WTC11 (cell line): ENCODE measurements around the gene ZNF598. TPM values are rescaled to one million over a fixed set of nuclear protein-coding genes. Genes with fewer than 3 reads are reported as not detected.
A peak's percentile ranks its signal among the peaks of the same experiment; 100 is the strongest.

Experiments
- ATF1 ChIP-seq: sonication (generic); formaldehyde crosslinking; IDR thresholded peaks from 2 replicates; pipeline ENCODE4 v1.8.1; 2023; ENCODE audit warnings: mild to moderate bottlenecking, moderate library complexity, missing genetic modification reagents
- ATF6 ChIP-seq: sonication (generic); formaldehyde crosslinking; IDR thresholded peaks from 2 replicates; pipeline ENCODE4 v1.8.1; 2023; ENCODE audit warnings: mild to moderate bottlenecking, missing genetic modification reagents
- CBFB ChIP-seq: sonication (generic); formaldehyde crosslinking; IDR thresholded peaks from 2 replicates; pipeline ENCODE4 v1.8.1; 2022; ENCODE audit warnings: mild to moderate bottlenecking, low read depth, missing genetic modification reagents
- CREB1 ChIP-seq: sonication (generic); formaldehyde crosslinking; IDR thresholded peaks from 2 replicates; pipeline ENCODE4 v1.8.0; 2023; ENCODE audit warnings: mild to moderate bottlenecking, missing genetic modification reagents
- E2F5 ChIP-seq: sonication (generic); formaldehyde crosslinking; IDR thresholded peaks from 2 replicates; pipeline ENCODE4 v1.8.1; 2022; ENCODE audit warnings: mild to moderate bottlenecking, moderate library complexity, missing genetic modification reagents
- ETV6 ChIP-seq: sonication (generic); formaldehyde crosslinking; IDR thresholded peaks from 2 replicates; pipeline ENCODE4 v1.8.1; 2022; ENCODE audit warnings: mild to moderate bottlenecking, missing genetic modification reagents
- GABPB1 ChIP-seq: sonication (generic); formaldehyde crosslinking; IDR thresholded peaks from 2 replicates; pipeline ENCODE4 v1.8.1; 2023; ENCODE audit warnings: mild to moderate bottlenecking, missing genetic modification reagents
- HMGXB4 ChIP-seq: sonication (generic); formaldehyde crosslinking; IDR thresholded peaks from 2 replicates; pipeline ENCODE4 v1.8.1; 2023; ENCODE audit warnings: mild to moderate bottlenecking, moderate library complexity, missing genetic modification reagents
- MAX ChIP-seq: sonication (generic); formaldehyde crosslinking; IDR thresholded peaks from 2 replicates; pipeline ENCODE4 v1.8.0; 2022; ENCODE audit warnings: mild to moderate bottlenecking, missing genetic modification reagents
- NFE2L1 ChIP-seq: sonication (generic); formaldehyde crosslinking; IDR thresholded peaks from 2 replicates; pipeline ENCODE4 v1.8.1; 2023; ENCODE audit warnings: missing genetic modification reagents
- NFYB ChIP-seq: sonication (generic); formaldehyde crosslinking; conservative IDR thresholded peaks from 2 replicates; pipeline ENCODE4 v1.8.0; 2022; ENCODE audit warnings: low read depth, missing genetic modification reagents
- NR3C1 ChIP-seq: sonication (generic); formaldehyde crosslinking; conservative IDR thresholded peaks from 2 replicates; pipeline ENCODE4 v1.8.1; 2023; ENCODE audit warnings: low read depth, mild to moderate bottlenecking, missing genetic modification reagents
- SMAD3 ChIP-seq: sonication (generic); formaldehyde crosslinking; IDR thresholded peaks from 2 replicates; pipeline ENCODE4 v1.8.0; 2022; ENCODE audit warnings: missing genetic modification reagents, mild to moderate bottlenecking, borderline replicate concordance
- SOX15 ChIP-seq: fragments of 250-450 bp; sonication (Bioruptor Pico); IDR thresholded peaks from 2 replicates; pipeline ENCODE4 v1.9.0; 2021; ENCODE audit warnings: mild to moderate bottlenecking
- SP1 ChIP-seq: sonication (generic); formaldehyde crosslinking; conservative IDR thresholded peaks from 2 replicates; pipeline ENCODE4 v1.8.1; 2022; ENCODE audit warnings: missing genetic modification reagents
- TEAD1 ChIP-seq: sonication (generic); formaldehyde crosslinking; IDR thresholded peaks from 2 replicates; pipeline ENCODE4 v1.8.0; 2022; ENCODE audit warnings: mild to moderate bottlenecking, missing genetic modification reagents
- TEAD4 ChIP-seq: sonication (generic); formaldehyde crosslinking; IDR thresholded peaks from 2 replicates; pipeline ENCODE4 v1.8.0; 2022; ENCODE audit warnings: mild to moderate bottlenecking, missing genetic modification reagents
- TP53 ChIP-seq: sonication (generic); formaldehyde crosslinking; IDR thresholded peaks from 2 replicates; pipeline ENCODE4 v1.8.1; 2023; ENCODE audit warnings: mild to moderate bottlenecking, missing genetic modification reagents
- ZNF232 ChIP-seq: sonication (generic); formaldehyde crosslinking; IDR thresholded peaks from 2 replicates; pipeline ENCODE4 v1.8.0; 2022; ENCODE audit warnings: mild to moderate bottlenecking, missing genetic modification reagents
- ZNF281 ChIP-seq: sonication (generic); formaldehyde crosslinking; IDR thresholded peaks from 2 replicates; pipeline ENCODE4 v1.8.0; 2023; ENCODE audit warnings: mild to moderate bottlenecking, missing genetic modification reagents
- total RNA-seq: library from RNA; stranded (reverse); gene quantifications from 3 replicates; pipeline ENCODE4 v1.2.3, GENCODE V29; 2021
- TF ChIP-seq, protein P1 (sequence below): sonication (generic); formaldehyde crosslinking; IDR thresholded peaks from 2 replicates; pipeline ENCODE4 v1.8.0; 2022; ENCODE audit warnings: mild to moderate bottlenecking, missing genetic modification reagents
- TF ChIP-seq, protein P2 (sequence below): sonication (generic); formaldehyde crosslinking; IDR thresholded peaks from 2 replicates; pipeline ENCODE4 v1.8.1; 2022; ENCODE audit warnings: low read depth, missing genetic modification reagents, borderline replicate concordance
- TF ChIP-seq, protein P3 (sequence below): sonication (generic); formaldehyde crosslinking; IDR thresholded peaks from 2 replicates; pipeline ENCODE4 v1.8.0; 2023; ENCODE audit warnings: missing genetic modification reagents, mild to moderate bottlenecking, borderline replicate concordance

The ZNF598 gene
- total RNA-seq, 1 experiment from 2014 or later: 66.4 TPM

DNA sequence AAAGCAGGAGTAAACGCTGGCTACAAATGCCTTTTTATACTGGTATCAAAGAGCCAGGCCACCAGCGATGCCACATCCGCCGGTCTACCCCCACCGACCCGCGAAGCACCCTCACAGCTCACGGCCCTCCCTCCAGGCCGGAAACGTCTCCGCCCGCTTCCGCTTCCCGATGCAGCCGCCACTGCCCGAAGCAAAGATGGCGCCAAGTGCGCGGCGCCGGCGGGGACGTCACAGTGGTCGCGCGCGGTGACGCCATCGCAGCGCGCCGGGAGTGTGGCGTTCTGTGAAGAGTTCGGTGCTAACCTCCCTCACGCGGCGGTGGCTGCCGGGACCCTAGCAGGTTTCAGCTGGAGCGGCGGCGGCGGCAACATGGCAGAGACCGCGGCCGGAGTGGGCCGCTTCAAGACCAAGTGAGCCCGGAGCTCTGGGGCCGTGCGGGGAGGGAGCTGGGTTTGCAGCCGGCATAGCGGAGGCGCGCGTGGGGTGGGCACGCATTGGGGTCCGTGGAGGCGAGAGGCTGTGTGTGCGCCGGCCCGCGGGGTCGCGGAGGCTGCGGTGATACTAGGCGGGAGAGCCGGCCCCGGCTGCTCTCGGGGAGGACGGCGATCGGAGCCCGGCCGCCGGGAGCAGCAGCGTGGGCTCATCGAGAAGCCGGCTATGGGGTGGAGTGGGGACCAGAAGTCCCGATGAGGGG lies 37.7 kb downstream of the ZNF598 start, which contains the start of gene TBL3 (continued):
- TF ChIP-seq TEAD1 (CRISPR knock-in tag) (peak; percentile 93), NFYB (CRISPR knock-in tag) (peak; percentile 22; the same call in 1 of the 2 replicates), CREB1 (peak; percentile 99), SP1 (CRISPR knock-in tag) (peak; percentile 99), E2F5 (CRISPR knock-in tag) (peak; percentile 94), HMGXB4 (CRISPR knock-in tag) (peak; percentile 92), MAX (peak; percentile 93), ATF1 (CRISPR knock-in tag) (peak; percentile 100; the same call in 1 of the 2 replicates), TP53 (CRISPR knock-in tag) (peak; percentile 90), TEAD4 (0 out of 2 replicates have a peak, but pooled peaks have one; percentile 44), ETV6 (CRISPR knock-in tag) (peak; percentile 90), ZNF281 (CRISPR knock-in tag) (peak; percentile 50; the same call in 1 of the 2 replicates), GABPB1 (CRISPR knock-in tag) (peak; percentile 82; the same call in 1 of the 2 replicates), SMAD3 (CRISPR knock-in tag) (peak; percentile 90), ZNF232 (CRISPR knock-in tag) (peak; percentile 90), NFE2L1 (CRISPR knock-in tag) (peak; percentile 34; the same call in 1 of the 2 replicates), NR3C1 (CRISPR knock-in tag) (no peak), SOX15 (CRISPR knock-in tag) (no peak), CBFB (CRISPR knock-in tag) (peak; percentile 99), ATF6 (CRISPR knock-in tag) (no peak)
- TF ChIP-seq, protein P1, sequence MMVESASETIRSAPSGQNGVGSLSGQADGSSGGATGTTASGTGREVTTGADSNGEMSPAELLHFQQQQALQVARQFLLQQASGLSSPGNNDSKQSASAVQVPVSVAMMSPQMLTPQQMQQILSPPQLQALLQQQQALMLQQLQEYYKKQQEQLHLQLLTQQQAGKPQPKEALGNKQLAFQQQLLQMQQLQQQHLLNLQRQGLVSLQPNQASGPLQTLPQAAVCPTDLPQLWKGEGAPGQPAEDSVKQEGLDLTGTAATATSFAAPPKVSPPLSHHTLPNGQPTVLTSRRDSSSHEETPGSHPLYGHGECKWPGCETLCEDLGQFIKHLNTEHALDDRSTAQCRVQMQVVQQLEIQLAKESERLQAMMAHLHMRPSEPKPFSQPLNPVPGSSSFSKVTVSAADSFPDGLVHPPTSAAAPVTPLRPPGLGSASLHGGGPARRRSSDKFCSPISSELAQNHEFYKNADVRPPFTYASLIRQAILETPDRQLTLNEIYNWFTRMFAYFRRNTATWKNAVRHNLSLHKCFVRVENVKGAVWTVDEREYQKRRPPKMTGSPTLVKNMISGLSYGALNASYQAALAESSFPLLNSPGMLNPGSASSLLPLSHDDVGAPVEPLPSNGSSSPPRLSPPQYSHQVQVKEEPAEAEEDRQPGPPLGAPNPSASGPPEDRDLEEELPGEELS (CRISPR knock-in tag): peak; percentile 90; the same call in 1 of the 2 replicates
- TF ChIP-seq, protein P2, sequence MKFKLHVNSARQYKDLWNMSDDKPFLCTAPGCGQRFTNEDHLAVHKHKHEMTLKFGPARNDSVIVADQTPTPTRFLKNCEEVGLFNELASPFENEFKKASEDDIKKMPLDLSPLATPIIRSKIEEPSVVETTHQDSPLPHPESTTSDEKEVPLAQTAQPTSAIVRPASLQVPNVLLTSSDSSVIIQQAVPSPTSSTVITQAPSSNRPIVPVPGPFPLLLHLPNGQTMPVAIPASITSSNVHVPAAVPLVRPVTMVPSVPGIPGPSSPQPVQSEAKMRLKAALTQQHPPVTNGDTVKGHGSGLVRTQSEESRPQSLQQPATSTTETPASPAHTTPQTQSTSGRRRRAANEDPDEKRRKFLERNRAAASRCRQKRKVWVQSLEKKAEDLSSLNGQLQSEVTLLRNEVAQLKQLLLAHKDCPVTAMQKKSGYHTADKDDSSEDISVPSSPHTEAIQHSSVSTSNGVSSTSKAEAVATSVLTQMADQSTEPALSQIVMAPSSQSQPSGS (CRISPR knock-in tag): 0 out of 2 replicates have a peak, but pooled peaks have one; percentile 12
- TF ChIP-seq, protein P3, sequence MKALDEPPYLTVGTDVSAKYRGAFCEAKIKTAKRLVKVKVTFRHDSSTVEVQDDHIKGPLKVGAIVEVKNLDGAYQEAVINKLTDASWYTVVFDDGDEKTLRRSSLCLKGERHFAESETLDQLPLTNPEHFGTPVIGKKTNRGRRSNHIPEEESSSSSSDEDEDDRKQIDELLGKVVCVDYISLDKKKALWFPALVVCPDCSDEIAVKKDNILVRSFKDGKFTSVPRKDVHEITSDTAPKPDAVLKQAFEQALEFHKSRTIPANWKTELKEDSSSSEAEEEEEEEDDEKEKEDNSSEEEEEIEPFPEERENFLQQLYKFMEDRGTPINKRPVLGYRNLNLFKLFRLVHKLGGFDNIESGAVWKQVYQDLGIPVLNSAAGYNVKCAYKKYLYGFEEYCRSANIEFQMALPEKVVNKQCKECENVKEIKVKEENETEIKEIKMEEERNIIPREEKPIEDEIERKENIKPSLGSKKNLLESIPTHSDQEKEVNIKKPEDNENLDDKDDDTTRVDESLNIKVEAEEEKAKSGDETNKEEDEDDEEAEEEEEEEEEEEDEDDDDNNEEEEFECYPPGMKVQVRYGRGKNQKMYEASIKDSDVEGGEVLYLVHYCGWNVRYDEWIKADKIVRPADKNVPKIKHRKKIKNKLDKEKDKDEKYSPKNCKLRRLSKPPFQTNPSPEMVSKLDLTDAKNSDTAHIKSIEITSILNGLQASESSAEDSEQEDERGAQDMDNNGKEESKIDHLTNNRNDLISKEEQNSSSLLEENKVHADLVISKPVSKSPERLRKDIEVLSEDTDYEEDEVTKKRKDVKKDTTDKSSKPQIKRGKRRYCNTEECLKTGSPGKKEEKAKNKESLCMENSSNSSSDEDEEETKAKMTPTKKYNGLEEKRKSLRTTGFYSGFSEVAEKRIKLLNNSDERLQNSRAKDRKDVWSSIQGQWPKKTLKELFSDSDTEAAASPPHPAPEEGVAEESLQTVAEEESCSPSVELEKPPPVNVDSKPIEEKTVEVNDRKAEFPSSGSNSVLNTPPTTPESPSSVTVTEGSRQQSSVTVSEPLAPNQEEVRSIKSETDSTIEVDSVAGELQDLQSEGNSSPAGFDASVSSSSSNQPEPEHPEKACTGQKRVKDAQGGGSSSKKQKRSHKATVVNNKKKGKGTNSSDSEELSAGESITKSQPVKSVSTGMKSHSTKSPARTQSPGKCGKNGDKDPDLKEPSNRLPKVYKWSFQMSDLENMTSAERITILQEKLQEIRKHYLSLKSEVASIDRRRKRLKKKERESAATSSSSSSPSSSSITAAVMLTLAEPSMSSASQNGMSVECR (CRISPR knock-in tag): peak; percentile 96
- TF ChIP-seq, all 79 proteins: peak for 31
